ENCODE measurements around the gene CCDC57. TPM values are rescaled to one million over a fixed set of nuclear protein-coding genes. Genes with fewer than 3 reads are reported as not detected.

Gene CCDC57
- total RNA-seq, 4 donors from 2014 or later = 8.8 to 31.5 (median 17.1) TPM

- TF ChIP-seq CTCF (IDR thresholded peaks at IDR 0.05; ENCODE audit: low read depth) = no peak
Measured at GRCh38 chr17:82229698-82230608, 17.3 kb upstream of the CCDC57 start.

DNA sequence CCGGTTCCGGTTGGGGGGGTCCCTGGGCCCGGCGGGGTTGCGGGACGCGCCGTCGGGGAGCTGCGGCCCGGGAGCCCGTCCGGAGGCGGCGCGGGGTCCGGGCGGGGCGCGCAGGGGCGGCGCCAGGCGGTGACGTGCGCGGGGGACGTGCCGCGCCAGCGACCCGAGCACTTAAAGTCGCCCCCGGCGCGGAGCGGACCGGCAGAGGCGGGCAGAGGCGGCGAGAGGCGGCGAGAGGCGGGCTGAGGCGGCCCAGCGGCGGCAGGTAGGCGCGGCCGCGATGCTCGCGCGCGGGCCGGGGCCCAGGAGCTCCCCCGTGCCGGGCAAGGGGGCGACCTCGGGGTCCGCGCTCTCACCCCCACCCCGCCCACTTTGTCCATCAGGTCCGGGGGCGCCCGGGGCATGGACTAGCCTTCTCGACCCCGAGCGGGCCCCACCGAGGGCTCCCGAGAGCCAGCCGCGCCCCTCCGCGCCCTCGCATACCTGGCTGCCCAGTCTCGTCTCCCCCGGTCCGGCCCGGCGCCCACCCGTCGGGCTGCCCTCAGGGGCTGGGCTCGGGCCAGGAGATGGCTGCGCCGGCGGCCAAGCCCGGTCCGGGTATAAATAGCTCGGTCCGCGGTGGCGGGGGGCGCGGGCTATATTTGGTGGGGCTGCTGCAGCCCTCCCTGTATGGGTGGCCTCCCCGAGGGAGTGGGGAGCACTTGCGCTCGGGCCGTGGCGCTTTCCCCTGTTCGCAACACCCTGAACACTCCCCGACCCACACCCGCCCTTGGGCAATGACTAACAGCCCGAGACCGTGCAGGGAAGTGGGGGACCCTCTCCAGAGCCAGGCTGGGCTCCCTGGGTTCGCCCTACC lies 16.4 kb upstream of the CCDC57 start, which contains the start of gene SLC16A3:
Gene SLC16A3, plus strand, starts transcription at position 201 of the 856 bp plus-strand sequence. CDS start 6,967 bp downstream, outside the sequence.
- no peak for TF ChIP-seq CTCF (IDR thresholded peaks at IDR 0.05; ENCODE audit: low read depth)

GRCh38 chr17:82228278-82228841 lies 15.7 kb upstream of the CCDC57 start:
- TF ChIP-seq CTCF (IDR thresholded peaks at IDR 0.05; ENCODE audit: low read depth) = no peak

DNA sequence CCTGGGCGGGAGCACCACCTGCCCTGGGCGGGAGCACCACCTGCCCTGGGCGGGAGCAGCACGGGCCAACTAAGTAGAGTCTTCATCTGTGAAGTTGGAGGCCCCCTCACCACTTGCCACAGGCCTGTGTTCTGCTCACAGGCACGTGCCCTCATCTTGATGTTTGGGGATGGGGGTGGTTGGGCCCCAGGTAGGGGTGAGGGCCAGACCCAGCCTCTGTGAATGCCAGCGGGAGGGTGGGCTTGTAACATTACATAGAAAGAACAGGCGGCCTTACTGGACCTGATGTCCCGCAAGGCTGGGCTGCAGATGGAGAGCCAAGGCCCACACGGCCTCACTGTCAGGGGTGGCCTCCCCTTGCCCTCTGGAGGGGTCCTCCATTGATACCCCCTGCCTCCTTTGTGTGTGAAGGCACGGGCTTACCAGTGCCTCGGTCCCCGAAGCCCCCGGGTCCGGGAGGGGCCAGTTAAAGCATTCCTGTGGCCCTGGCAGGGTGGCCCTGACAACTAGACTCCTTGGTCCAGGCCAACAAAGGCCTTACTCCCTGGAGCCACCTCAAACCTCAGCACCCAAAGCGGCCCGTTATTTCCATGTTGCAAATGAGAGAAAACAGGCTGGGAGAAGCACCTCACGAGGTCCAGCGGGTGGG lies 15.1 kb upstream of the CCDC57 start:
- TF ChIP-seq CTCF (IDR thresholded peaks at IDR 0.05; ENCODE audit: low read depth) = no peak

DNA sequence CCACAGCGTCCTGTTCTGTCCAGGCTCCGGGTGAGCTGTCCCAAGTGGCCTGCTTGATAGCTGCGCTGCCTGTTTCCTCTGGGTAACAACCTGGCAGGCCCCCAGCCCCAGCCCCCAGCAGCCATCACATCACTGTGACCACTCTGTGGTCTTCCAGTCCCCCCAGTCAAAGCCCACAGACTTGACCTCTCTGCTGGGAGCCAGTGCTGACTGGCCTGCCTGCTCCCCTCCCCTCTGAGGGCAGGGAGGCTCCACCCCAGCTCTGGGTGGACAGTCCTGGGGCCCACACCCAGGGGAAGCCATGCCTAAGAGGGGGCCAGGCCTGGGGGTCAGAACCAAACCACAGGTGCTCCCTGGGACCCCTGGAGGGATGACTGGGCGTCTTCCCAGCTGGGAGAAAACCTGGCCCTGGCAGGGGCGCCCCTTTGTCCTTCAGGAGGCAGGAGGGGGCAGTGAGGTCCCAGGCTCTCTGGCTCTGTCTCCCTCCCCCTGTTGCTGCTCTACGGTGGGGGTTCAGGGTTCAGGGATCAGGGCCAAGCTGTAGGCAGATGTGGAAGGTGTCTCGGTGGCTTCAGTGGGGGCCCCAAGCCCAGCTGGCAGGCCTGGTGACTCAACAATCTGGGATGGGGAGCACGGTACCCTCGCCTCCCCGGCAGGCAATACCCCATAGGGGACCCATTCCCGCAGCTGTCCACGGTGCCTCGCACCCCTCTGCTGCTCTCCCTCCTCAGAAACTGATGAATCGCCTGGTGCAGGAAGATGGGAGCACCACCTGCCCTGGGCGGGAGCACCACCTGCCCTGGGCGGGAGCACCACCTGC lies 14.4 kb upstream of the CCDC57 start:
- no peak for TF ChIP-seq CTCF (IDR thresholded peaks at IDR 0.05; ENCODE audit: low read depth)

GRCh38 chr17:82226146-82226808 lies 13.6 kb upstream of the CCDC57 start:
- no peak for TF ChIP-seq CTCF (IDR thresholded peaks at IDR 0.05; ENCODE audit: low read depth)
